Kasumi-1 (cell line): ENCODE measurements around the gene ERLEC1.
"Not testable (repeated sequence)": the region's sequence is repeated elsewhere in the genome, so short reads cannot be mapped to it uniquely, and the experiment has no call there.

ENCODE experiments used
- DNase-seq, 2 experiments: peaks; one replicate each; lab custom pipeline; 2025; lab: John Stamatoyannopoulos, UW

ERLEC1 gene, protein sequence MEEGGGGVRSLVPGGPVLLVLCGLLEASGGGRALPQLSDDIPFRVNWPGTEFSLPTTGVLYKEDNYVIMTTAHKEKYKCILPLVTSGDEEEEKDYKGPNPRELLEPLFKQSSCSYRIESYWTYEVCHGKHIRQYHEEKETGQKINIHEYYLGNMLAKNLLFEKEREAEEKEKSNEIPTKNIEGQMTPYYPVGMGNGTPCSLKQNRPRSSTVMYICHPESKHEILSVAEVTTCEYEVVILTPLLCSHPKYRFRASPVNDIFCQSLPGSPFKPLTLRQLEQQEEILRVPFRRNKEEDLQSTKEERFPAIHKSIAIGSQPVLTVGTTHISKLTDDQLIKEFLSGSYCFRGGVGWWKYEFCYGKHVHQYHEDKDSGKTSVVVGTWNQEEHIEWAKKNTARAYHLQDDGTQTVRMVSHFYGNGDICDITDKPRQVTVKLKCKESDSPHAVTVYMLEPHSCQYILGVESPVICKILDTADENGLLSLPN

DNA sequence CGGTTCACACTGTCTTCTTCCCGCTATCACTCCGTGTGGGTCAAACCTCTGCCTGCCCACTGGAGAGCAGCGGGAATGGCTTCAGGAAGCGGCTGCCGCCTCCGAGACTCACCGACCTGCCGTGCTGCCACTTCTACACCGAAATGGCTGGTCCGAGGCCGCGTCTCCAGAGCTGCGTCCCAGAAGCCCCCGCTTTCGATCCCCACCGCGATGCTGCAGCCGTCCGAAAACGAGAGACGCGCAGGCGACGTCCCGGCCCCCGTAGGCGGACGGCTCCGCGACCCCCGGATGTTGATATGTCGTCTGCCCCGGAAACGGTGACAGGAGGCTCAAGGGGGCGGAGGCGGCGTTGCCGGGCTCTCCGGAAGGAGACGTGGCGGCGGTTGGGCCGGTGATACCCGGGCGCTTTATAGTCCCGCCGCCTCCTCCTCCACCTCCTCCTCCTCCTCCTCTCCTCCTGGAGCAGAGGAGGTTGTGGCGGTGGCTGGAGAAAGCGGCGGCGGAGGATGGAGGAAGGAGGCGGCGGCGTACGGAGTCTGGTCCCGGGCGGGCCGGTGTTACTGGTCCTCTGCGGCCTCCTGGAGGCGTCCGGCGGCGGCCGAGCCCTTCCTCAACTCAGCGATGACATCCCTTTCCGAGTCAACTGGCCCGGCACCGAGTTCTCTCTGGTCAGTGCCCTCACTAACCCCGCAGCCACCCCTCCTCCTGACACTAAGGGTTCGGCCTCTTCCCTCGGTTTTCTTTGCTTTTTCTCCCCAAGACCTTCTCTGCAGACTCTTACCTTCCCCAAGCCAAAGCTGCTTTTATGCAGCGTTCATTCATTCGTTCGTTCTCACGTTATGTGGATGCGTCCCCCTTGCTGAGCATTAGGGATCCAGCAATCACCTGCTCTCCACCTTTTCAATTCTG is at the start of gene ERLEC1, which contains the start of gene ASB3:
Gene ERLEC1 (plus strand): TSS at position 340 of the 909 bp plus-strand sequence. CDS start 167 bp downstream, at position 507.
Gene ASB3 (minus strand): TSS at position 249 of the 909 bp plus-strand sequence. CDS start 21,381 bp downstream, outside the sequence.
- DNase-seq = peak; percentile 92 to 94

GRCh38 chr2:53737091-53737490 is 49.8 kb upstream of the ERLEC1 start:
- no peak for DNase-seq

DNA sequence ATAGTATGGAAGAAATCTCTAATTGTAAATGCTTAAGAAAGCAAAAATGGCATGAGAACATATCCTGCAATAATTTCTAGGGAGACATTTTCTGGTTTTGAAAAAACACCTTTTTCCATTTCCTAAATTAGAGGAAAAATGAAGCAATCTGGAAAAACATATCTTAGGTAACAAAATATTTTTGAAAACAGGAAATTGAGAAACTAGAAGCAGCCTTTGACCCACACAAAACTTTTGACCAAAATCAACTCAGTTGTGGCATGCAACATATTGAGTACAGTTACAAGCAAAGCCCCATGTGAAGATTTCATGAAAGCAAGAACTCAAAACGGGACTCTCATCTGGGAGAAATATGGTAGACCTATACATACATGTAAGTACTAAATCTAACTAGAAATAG is 47.8 kb upstream of the ERLEC1 start:
- DNase-seq = no peak

DNA sequence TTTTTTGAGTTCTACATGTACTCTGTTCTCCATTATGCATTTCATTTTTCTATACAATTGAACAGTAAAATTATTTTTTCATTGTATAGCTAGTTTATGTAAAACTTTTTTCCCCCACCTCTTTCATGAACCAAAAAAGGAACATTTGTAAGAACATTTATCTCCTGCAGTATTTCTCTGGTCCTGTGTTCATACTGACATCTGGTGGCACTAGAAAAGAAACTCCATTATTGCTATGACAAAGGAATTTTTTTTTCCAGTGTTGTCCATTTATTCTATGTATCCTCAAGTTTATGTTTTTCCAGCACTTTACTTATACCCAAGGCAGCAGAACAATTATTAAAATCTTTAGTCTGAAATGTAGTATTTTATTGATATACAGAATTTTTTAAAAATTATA is 46.7 kb upstream of the ERLEC1 start:
- peak; percentile 58 to 62 for DNase-seq

GRCh38 chr2:53744395-53745065 is 42.3 kb upstream of the ERLEC1 start:
- no peak for DNase-seq

DNA sequence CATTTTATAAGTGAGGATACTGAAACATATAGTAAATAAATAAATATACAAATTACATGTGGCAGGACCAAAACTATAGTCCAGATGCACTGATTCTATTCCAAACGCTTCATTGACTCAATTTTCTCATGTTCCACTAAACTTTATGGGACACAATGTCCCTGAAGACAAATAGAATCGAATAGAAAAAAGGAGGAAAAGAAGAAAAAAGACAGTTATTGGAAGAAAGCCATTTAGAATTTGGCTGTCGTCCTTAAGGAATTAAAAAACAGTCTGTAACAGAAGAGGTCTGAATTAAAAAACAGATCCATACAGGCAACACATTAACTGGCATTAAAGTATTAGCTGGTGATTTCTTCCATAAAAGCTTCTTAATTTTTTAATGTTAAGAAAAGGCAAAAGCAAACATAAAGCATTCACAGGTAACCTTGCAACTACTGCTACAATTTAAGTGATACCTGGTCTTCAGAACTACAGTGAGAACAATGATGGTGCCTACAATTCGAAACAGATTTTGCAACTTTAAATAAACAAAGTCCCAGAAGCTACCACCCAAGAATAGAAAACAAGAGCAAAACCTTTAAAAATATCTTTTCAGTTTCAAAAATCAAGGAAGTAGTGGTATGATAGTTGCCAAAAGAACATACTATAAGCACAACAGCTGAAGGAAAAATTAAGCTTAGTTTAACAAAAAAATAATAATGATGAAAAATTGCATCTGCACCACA is 36.6 kb upstream of the ERLEC1 start:
- DNase-seq = no peak

- no peak for DNase-seq
Observed at GRCh38 chr2:53751728-53752127, 35.1 kb upstream of the ERLEC1 start.

- no peak for DNase-seq
Observed at GRCh38 chr2:53752385-53752784, 34.5 kb upstream of the ERLEC1 start.

GRCh38 chr2:53753041-53753440 is 33.8 kb upstream of the ERLEC1 start:
- no peak for DNase-seq

- no peak for DNase-seq
Observed at GRCh38 chr2:53755121-53755520, 31.7 kb upstream of the ERLEC1 start.

DNA sequence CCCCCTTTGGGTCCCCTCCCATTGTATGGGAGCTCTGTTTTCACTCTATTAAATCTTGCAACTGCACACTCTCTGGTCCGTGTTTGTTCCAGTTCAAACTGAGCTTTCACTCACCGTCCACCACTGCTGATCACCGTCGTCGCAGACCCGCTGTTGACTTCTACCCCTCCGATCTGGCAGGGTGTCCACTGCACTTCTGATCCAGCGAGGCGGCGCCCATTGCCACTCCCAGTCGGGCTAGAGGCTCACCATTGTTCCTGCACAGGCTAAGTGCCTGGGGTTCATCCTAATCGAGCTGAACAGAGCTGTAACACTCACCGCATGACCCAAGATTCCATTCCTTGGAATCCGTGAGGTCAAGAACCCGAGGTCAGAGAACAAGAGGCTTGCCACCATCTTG is 30.2 kb upstream of the ERLEC1 start:
- DNase-seq = no peak

DNA sequence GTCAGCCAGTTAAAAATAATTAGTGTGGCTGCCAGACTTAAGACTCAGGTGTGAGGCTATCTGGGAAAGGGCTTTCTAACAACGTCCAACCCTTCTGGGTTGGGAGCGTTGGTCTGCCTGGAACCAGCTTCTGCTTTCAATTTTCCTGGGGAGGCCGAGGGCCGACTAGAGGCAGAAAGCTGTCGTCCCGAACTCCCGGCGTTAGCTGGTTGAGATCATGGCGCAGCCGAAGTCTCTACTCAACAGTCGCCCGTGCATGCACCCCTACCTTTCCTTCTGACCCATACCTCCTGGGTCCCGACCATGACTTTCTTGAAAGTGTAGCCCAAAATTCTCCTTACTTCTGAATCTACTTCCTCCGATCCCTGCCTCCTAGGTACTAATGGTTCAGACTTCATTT is 29.6 kb upstream of the ERLEC1 start:
- not testable (repeated sequence) for DNase-seq

- no peak for DNase-seq
Observed at GRCh38 chr2:53765767-53766166, 21.1 kb upstream of the ERLEC1 start.

DNA sequence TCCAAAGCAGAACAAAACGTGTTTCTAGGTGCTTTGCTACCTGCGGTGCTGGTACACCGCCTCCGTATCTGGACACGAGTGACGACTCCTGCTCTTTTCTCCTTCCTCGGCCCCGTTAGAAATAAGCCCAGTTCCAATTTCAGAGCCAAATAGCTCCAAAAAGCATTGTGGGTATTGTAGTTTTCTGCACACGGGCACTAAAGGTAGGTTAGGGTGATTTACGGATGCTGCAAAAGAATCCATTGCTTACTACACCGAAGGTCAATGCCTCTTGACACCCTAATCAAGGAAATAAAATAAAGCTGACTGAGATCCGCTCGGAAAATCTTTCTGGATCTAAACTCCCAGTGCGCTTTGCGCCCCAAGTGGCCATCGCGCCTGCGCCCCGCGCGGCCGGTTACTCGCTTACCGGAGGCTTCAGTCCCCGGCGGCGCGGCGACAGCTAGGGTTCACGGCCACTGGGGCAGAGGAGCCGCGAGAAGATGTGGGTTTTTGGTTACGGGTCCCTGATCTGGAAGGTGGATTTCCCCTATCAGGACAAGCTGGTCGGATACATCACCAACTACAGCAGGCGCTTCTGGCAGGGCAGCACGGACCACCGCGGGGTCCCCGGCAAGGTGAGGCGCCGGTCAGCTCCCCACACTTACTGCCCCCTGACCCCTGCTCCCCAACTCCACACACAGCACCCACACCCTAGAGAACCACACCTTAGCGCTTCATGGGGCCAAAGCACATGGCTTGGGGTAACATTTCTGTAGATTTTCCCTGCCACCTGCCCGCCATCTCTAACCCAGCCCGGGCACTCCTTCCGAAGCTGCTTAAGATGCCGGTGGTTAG is 19.2 kb upstream of the ERLEC1 start, which contains the start of gene CHAC2:
Gene CHAC2 (plus strand): TSS at position 400 of the 837 bp plus-strand sequence. CDS start 83 bp downstream, at position 483.
- DNase-seq = peak; percentile 89 to 91

- DNase-seq = no peak
Observed at GRCh38 chr2:53768242-53768542, 18.7 kb upstream of the ERLEC1 start.

DNA sequence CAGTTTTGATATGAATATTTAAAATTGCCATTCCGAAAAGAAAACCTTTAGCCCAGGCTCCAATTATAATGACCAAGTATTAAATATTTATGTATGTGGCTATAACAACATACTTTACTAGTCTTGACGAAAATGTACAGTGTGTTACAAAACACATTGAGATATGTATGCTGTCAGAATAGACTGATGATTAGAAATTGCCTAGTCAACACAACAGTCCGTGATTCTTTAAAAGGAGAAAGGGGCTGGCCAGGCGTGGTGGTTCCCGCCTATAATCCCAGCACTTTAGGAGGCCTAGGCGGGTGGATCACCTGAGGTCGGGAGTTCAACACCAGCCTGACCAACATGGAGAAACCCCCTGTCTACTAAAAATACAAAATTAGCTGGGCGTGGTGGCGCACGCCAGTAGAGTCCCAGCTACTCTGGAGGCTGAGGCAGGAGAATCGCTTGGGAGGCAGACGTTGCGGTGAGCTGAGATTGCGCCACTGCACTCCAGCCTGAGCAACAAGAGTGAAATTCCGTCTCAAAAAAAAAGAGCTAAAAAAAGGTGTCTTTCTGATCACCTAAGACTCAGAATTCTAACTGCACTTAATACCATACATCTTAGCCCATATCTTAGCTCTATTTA is 17.4 kb upstream of the ERLEC1 start:
- no peak for DNase-seq

GRCh38 chr2:53770264-53770663 is 16.6 kb upstream of the ERLEC1 start:
- DNase-seq = no peak

DNA sequence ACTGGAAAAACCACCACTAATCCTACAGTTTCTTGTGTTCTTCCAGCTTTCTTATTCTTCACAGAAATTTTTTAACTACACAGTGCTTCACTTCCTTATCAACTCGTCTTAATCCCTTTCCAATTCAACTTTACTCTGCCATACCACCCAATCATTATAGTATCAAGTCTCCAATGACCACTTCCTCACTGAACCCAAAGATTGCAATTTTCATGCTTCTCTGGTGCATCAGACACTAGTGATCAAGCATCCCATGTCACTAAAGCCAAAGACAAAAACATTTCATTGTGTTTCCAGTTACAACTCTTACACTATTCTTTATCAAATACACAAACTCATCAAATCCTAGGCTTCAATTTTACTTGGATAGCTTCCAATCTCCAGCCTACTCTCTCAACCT is 9.7 kb upstream of the ERLEC1 start:
- DNase-seq = no peak

DNA sequence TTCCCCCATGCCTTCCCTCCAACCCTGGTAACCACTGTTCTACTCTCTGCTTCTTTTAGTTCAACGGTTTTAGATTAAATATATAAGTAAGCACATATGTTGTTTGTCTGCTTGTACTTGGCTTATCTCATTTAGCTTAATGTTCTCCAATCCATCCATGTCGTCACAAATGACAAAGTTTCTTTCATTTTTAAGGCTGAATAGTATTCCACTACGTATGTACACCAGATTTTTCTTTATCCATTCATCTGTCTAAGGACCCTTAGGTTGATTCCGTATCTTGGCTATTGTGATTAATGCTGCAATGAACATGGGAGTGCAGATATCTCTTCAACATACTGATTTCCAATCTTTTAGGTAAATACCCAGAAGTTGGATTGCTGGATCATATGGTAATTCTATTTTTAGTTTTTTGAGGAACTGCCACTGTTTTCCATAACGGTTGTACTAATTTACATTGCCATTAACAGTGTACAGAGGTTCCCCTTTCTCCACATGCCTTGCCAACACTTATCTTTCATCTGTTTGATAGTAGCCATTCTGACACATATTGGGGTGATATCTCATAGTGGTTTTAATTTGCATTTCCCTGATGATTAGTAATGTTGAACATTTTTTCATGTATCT is 8.2 kb upstream of the ERLEC1 start:
- peak; percentile 56 to 62 for DNase-seq

DNA sequence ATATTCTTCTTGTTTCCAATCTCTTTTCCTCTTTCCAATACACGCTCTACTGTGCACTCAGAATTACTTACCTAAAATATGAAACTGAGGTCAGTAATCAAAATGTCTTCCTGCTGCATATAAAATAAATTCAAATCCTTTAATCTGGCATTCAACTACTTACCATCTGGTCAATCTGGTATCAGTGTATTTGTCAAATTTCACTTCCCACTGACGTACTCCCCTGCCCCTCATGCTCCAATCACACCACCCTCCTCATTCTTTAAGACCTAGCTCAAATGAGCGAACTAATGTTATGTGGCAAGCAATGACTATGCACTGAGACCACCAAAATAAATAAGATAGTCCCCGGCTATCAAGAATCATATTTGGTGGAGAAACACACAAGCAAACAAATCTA is 6.8 kb upstream of the ERLEC1 start:
- no peak for DNase-seq
